HG02870 (cell line): ENCODE data around the gene SPSB2.
"Not testable (repeated sequence)": the region's sequence is repeated elsewhere in the genome, so short reads cannot be mapped to it uniquely, and the experiment has no call there.

Source experiments
- ATAC-seq: cut with Tn5 transposase; IDR thresholded peaks from one replicate; pipeline ENCODE4 v1.9.1; 2021; ENCODE audit warnings: mild to moderate bottlenecking, moderate library complexity; ENCODE audit not compliant: unreplicated experiment

The SPSB2 gene

DNA sequence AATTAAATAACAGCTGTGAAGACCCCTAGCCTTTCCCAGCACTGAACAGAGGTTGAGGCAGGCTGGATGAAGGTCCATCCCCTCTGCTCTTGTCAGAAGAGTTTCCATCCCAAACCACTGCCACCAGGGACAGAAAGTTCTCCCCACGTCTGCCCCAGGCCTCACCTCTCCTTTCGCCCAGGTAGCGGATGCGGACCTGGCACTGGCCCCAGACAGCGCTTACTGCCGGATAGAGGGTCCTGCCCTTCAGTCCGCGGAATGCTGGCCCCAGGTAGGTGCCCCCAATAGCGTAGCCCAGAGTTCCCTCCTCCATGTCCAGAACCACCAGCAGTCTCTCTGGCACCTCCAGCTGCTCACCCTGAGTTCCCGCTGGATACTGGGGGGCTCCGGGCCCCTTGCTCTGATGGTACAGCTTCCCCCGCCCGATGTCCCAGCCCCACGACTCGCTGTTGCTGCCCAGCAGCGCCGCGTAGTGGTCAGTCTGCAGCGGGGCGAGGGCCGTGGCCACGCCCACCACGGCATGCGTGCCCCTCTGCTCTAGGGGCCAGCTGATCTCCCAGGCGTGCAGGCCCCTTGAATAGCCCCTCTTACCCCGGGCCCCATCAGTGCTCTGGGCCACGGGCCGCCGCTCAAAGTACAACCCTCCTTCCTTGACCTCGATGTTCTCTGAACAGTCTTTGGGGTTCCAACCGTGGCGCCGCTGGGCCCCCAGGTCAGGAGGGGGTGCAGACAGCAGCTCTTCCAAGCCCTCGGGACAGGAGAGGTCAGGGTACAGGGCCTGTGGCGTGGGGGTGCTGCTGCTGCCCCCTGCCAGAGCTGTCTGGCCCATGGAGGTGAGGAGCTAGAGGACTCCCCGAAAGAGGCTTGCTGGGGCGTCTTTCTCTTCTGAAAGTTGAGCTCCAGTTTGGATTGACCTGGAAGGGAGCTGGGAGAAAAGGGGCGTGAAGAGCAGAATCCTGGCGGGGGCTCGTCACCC lies 742 bp downstream of the SPSB2 start:
- no peak for ATAC-seq

DNA sequence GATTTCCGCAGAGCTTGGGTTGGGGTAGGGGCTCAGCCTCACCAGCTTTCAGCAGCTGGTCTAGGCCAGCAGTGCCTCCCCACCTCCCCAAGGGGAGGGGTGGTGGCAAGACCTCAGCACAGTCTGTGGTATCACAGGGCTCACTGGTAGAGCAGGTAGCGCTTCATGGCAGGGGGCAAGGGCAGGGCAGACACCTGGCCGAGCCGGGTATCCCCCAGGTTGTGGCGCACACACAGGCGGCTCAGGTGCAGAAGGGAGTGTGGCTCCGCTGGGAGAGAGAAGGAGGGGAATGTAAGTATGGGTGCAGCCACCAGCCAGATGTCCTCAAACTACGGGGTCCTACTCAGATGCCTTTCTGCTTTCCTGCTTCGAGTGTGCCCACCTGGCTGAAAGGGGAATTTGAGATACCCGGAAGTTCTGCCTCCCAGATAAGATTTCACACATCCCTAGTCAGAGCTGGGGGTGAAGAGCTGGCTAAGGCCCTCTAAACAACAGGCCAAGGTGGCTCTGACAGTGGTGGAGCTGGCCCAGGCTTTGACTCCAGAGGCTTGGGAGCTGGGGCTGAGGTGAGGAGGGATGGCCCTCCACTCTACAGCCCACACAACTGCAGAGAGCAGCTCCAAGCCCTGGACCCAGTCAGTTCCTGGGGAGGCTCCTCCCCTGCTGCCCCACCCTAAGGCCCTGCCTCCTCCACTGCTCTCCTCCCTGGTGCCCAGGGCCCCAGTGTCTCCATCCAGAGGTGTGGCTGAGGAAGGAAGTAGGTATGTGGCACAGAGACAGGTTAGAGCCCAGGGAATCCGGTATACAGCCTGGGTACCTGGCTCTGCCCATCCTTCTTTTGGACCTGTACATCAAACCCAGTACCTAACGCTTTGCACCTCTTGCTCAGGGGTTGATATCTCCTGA lies 1.8 kb downstream of the SPSB2 start:
- ATAC-seq: no peak

DNA sequence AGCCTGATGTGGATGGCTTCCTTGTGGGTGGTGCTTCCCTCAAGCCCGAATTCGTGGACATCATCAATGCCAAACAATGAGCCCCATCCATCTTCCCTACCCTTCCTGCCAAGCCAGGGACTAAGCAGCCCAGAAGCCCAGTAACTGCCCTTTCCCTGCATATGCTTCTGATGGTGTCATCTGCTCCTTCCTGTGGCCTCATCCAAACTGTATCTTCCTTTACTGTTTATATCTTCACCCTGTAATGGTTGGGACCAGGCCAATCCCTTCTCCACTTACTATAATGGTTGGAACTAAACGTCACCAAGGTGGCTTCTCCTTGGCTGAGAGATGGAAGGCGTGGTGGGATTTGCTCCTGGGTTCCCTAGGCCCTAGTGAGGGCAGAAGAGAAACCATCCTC lies 2.8 kb downstream of the SPSB2 start:
- ATAC-seq: not testable (repeated sequence)

DNA sequence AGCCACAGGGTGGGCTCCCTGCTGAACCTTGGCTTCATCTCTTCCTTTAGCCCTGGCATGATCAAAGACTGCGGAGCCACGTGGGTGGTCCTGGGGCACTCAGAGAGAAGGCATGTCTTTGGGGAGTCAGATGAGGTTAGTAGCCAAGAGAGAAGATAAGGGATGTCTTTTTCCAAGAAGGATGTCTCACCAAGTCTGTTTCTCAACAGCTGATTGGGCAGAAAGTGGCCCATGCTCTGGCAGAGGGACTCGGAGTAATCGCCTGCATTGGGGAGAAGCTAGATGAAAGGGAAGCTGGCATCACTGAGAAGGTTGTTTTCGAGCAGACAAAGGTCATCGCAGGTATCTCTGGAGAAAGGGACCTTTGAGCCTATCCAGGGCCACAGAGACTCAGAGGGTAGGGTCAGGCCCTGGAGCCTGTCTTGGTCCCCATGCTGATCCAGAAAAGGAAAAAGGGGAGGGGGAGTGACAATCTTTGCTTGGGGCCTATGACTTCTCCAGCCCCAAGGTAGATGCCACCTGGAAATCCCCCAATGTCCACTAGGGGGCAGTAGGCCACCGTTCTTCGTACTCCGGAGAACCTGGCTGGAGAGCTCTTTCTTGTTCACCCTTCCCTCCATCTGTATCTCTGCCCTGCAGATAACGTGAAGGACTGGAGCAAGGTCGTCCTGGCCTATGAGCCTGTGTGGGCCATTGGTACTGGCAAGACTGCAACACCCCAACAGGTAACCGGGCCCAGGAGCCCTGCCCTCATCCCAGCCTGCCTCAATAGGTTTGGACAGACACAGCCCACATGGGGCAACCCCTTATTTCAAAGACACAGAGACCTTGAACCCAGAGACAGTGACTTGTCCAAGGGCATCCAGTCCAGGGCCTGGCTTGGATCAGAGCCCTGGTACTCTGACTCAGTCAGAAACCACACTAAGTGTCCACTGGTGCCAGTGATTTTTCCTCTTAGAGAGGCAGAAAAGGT lies 3.8 kb downstream of the SPSB2 start:
- ATAC-seq: no peak

GRCh38 chr12:6868211-6869048 lies 4.7 kb downstream of the SPSB2 start:
- ATAC-seq: no peak

- ATAC-seq: peak; percentile 48
Observed at GRCh38 chr12:6867413-6868210, 5.5 kb downstream of the SPSB2 start, which contains the start of gene TPI1. TSS of gene TPI1 (plus strand) at chr12:6867531. CDS start at chr12:6867567, 36 bp downstream.

DNA sequence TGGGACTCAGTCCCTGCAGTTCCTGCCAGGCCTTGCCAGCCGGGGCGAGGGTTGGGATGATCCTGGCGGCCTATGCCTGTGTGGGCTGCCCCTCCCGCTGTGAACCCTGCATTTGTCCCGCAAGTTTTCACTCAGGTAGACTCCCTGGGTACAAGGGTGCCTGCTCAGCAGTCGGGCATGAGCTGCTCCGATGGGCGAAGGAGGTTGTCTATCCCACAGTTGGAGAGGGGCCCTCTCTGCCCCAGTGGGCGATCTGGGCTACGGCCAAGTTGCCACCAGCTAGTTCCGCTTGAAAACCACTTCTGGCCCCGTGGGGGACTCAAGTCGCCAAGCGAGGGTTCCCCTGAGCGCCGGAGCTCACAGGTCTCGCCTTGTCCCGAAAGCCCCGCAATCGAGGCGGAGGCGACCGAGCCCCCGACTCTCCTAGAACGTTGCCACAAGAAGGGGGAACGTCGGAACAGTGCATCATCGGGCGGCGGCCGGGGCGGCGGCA lies 6.1 kb downstream of the SPSB2 start:
- no peak for ATAC-seq

DNA sequence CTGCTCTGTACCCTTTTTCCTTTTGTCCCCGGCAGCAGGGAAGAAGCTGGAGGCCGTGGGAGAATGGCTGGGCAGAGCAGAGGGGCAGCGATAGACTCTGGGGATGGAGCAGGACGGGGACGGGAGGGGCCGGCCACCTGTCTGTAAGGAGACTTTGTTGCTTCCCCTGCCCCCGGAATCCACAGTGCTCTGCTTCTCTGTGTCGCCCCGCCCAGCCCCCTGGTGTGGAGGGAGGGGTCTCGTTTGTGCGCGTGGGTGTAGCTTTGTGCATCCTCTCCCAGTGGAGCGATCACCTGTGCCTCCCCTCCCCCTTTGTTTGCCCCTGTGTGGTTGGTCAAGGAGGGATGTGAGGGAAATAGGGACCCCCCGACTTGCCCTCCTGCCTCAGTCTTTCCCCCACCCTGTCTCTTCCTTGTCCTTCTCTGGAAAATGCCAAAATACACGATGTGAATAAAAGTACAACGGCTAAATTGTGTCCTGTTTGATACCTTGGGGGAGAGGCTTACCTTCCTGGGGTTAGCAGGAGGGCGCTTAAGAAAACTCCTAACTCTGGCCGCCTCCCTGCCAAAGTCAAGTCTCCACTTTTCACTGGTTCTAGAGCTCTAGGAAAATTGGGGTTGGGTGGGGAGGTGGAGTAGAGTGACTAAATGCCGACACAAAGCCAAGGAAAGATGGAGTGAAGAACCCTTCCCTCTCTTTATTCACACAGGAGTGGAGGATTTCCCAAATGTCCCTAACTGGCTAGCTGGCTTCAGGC lies 6.8 kb downstream of the SPSB2 start:
- ATAC-seq: no peak

DNA sequence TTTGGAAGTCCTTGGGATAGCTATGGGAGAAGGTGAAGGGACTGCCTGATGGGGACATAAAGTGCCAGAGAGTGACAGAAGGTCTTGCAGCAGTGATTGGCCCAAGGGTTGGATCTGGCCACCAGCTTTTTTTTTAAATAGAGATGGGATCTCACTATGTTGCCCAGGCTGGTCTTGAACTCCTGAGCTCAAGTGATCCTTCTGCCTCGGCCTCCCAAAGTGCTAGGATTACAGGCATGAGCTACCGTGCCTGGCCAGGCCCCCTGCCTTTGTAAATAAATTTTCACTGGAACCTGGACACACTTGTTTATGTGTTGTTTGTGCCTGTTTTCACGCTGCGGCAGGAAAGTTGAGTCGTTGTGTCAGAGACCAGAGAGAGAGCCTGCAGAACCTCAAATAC lies 7.8 kb downstream of the SPSB2 start:
- not testable (repeated sequence) for ATAC-seq

- ATAC-seq: no peak
Observed at GRCh38 chr12:6863586-6864321, 9.3 kb downstream of the SPSB2 start.

- no peak for ATAC-seq
Observed at GRCh38 chr12:6863033-6863432, 10.1 kb downstream of the SPSB2 start.

GRCh38 chr12:6861391-6861790 lies 11.7 kb downstream of the SPSB2 start:
- ATAC-seq: no peak

GRCh38 chr12:6860942-6861341 lies 12.2 kb downstream of the SPSB2 start:
- ATAC-seq: no peak

DNA sequence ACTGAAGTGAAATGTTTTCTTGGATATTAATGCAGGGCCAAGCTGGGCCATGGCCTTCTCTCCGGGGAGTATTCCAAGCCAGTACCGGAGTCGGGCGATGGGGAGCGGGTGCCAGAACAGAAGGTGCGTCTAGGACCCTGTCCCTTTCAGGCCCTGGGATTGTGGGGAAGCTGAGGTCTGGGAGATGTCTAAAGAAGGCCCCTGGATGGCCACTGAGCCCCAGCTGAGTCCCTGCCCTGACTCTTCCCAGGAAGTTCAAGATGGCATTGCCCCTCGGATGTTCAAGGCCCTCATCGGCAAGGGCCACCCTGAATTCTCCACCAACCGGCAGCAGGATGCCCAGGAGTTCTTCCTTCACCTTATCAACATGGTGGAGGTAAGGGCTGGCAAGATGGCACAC lies 13.0 kb downstream of the SPSB2 start:
- no peak for ATAC-seq

DNA sequence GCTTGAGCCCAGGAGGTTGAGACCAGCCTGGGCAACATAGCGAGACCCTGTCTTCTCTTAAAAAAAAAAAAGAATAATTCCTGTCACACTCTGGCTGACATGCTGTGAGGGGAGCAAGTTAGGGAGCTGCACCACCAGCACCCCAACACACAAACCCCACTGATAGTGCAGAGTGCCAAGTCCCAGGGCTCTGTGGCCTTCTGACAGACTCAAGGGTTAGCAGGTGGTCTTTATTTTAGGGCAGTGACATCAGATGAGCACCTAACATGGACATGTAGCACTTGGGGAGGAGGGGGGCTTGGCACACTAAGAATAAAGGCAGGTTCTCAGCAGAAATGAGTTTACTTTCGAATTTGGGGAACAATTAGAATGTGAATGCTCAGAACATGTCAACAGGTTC lies 14.3 kb downstream of the SPSB2 start:
- no peak for ATAC-seq

- no peak for ATAC-seq
Observed at GRCh38 chr12:6855322-6855721, 17.8 kb downstream of the SPSB2 start.

DNA sequence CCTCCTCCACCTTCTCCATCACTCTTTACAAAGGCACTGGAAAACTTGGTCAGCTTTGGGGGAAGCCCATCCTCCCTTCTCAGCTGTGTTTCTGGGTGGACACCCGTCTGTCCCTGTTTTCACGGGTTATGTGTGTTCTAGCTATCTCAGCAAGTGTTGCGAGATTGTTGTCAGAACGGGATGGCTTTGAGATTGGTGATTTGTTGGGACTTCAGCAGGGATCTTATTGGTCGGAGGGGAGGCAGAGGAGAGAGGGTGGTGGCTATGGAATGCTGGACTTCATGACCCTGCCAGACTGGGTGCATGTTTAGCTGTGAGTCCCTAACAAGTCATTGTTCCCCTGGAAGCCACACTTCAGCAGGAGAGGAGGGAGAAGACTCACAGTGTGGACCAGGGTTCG lies 19.1 kb downstream of the SPSB2 start:
- ATAC-seq: no peak
